A172 (cell line): ENCODE data around the gene SLC35E4. TPM values are rescaled to one million over a fixed set of nuclear protein-coding genes. Genes with fewer than 3 reads are reported as not detected.

Experiments
- DNase-seq: peaks from one replicate; pipeline ENCODE4 v3.0.0-alpha.2; 2015; ENCODE audit warnings: low spot score
- total RNA-seq: library from RNA; depleted of rRNA; stranded (reverse); fragments of >200 nt; shearing (Covaris generic); gene quantifications from 2 replicates; pipeline ENCODE4 v1.2.3, GENCODE V29; 2014; rRNA removed

SLC35E4 gene
- total RNA-seq, 1 experiment from 2014 or later, result 8.1 TPM

DNA sequence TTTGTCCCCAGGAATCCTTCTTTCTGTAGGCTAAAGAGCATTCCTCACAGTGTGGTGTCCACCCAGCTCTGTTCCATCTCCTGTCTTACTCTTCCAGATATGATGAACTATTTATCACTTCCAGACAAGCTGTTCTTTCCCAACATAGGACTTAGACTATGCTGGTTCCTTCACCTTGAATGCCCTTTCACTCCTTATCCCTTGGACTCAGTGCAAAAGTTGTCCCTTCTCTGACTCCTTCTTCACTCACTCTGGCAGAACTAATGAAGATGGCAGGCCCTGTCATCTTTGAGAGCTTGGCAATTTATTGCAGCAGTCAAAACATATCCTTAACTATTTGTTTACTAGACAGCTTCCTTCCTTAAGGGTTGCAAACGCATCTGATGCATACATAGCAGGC is 55.6 kb downstream of the SLC35E4 start:
- DNase-seq, result no peak

DNA sequence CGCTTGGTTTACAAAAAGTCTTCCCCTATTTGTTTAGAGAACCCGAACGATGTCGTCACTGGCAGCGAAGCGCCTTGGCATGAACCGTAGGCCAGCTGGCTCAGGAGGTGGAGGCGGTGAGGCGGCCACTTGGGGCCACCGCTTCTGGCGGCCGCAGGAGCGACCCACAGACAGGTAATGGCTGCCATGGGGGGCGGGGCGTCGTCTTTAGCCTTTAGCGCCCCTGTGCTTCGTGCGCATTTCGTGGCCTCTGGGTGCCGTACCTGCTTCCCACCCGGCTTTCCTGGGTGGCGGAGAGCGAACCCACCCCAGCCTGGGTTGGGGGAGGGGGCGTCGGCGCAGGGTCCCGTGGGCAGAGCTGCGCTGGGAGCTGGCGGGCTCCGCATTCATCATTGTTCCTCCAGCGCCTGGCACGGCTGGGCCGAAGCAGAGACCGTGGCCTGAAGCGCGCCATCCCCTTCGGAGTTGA is 58.6 kb downstream of the SLC35E4 start:
- peak; percentile 13 for DNase-seq

DNA sequence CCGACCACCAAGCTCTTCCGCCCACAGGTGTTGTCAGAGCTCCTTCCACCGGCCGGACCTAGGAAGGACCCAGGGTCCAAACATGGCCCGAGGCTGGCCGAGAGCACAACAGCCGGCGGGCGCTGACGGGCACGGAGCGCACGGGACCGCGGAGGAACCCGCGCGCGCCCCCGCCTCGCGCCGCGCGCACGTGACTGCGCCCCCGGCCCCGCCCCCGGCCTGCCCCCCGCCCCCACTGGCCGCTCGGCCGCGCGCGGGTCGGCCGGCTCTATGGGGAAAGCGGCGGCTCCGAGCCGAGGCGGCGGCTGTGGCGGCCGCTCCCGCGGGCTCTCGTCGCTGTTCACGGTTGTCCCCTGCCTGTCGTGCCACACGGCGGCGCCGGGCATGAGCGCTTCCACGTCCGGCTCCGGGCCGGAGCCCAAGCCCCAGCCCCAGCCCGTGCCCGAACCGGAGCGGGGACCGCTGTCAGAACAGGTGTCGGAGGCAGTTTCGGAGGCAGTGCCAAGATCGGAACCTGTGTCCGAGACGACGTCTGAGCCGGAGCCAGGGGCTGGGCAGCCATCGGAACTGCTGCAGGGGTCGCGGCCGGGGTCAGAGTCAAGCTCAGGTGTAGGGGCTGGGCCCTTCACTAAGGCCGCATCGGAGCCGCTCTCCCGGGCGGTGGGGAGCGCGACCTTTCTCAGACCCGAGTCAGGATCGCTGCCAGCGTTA is 59.2 kb downstream of the SLC35E4 start, which contains the start of gene OSBP2:
TSS of gene OSBP2 (plus strand) at position 235 of the 711 bp plus-strand sequence. CDS start at position 271, 36 bp downstream.
- no peak for DNase-seq

DNA sequence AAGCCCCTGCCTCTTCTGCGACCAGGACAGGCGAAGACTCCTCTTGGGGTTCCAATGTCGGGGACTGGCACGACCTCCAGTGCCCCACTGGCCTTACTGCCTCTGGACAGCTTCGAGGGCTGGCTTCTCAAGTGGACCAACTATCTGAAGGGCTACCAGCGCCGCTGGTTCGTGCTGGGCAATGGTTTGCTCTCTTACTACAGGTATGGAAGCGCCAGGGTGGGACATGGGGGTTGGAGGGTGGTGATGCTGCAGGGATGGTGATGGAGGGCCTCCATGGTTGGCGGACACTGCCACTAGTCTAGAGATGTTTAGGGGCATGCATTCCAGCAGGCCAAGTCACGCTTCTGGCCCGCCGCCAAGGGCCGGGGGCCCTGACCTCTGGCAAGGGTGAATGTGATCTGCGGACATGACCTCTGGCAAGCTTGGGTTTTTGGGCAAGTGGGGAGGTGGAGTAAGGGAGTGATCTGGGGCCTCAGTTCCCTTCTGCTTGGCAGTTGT is 59.8 kb downstream of the SLC35E4 start:
- no peak for DNase-seq

DNA sequence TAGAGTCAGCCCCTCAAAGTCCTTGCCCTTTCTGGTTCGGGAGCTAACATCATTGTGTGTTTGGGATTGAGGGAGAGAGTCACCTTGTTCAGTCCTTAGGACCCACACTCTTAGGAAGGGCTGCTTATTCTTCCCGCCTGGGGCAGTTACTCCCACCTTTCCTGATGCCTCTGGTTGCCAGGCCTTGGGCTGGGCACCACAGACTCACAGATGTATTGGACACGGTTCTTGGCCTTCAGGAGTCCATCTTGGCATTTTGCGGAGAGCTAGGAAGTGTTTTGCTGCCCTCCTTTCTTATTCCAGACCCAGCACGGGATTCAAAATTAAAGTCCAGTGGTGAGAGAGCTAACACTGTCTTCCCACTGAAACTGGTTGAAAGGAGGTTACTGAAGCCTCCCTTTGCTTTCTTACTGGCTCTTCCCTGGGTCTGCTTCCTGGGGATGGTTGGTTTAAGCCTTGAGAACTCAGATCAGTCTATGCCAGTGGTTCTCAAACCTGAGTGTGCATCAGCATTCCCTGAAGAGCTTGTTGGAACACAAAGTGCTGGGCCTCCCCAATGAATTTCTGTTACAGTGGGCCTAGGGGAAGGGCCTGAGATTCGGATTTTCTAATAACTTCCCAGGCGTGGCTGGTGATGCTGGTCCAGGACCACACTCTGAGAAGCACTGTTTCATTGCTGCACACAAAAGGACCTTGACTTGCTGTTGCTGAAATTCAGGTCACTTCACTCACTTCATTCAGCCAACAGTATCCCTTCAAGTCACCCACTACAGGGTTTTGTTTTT is 60.5 kb downstream of the SLC35E4 start:
- no peak for DNase-seq

Other genes with a start within 250 kb of the SLC35E4 start
- 9.9 and 15.6 TPM in 2 replicates for gene RNF215, start 248.4 kb upstream of the SLC35E4 start, total RNA-seq
- gene SEC14L2, start 238.8 kb upstream of the SLC35E4 start, total RNA-seq, result 5.4 and 11.8 TPM in 2 replicates
- 16.6 and 17.1 TPM in 2 replicates for gene MTFP1, start 210.0 kb upstream of the SLC35E4 start, total RNA-seq
- not detected in 2 replicates for gene SEC14L3, start 163.8 kb upstream of the SLC35E4 start, total RNA-seq
- gene SEC14L4, start 130.1 kb upstream of the SLC35E4 start, total RNA-seq, result not detected in 2 replicates
- gene SEC14L6, start 89.0 kb upstream of the SLC35E4 start, total RNA-seq, result not detected in 2 replicates
- gene GAL3ST1, start 61.1 kb upstream of the SLC35E4 start, total RNA-seq, result 0.38 TPM in 1 of 2 replicates, not detected in the other
- 72.1 and 77.8 TPM in 2 replicates for gene PES1, start 43.9 kb upstream of the SLC35E4 start, total RNA-seq
- 6.1 and 6.6 TPM in 2 replicates for gene TCN2, start 28.6 kb upstream of the SLC35E4 start, total RNA-seq
- gene DUSP18, start 32.1 kb downstream of the SLC35E4 start, total RNA-seq, result 2.7 and 4.7 TPM in 2 replicates
- gene OSBP2, start 59.1 kb downstream of the SLC35E4 start, total RNA-seq, result 4.7 and 6.5 TPM in 2 replicates